Renal pelvis (tissue), 4 donors: ENCODE measurements around the gene HMOX2. TPM values are rescaled to one million over a fixed set of nuclear protein-coding genes. Genes with fewer than 3 reads are reported as not detected.

Source experiments
- DNase-seq: peaks from one replicate; pipeline ENCODE4 v3.0.0-alpha.2; 2013
- polyA plus RNA-seq, 3 donors: library from polyadenylated mRNA; unstranded; fragments of 120-200 nt; gene quantifications; one replicate each; pipeline ENCODE4 v1.2.1, GENCODE V29; 2013; ENCODE audit not compliant: insufficient read length in 3 of 3

Gene HMOX2
- polyA plus RNA-seq, 3 donors: 41.2 to 54.5 (median 47.8) TPM

GRCh38 chr16:4496305-4496704 is 20.1 kb downstream of the HMOX2 start:
- no peak for DNase-seq

GRCh38 chr16:4498546-4499195 is 22.5 kb downstream of the HMOX2 start:
- no peak for DNase-seq

- no peak for DNase-seq
These were observed 23.0 kb downstream of the HMOX2 start for GRCh38 chr16:4499196-4499555.

GRCh38 chr16:4500272-4500671 is 24.1 kb downstream of the HMOX2 start:
- DNase-seq: no peak

GRCh38 chr16:4501071-4501478 is 24.9 kb downstream of the HMOX2 start:
- DNase-seq: no peak

- no peak for DNase-seq
These were observed 29.4 kb downstream of the HMOX2 start for GRCh38 chr16:4505356-4506147.

GRCh38 chr16:4506450-4506849 is 30.3 kb downstream of the HMOX2 start:
- peak; percentile 66 for DNase-seq

- DNase-seq: no peak
These were observed 31.6 kb downstream of the HMOX2 start for GRCh38 chr16:4507588-4508345.

- DNase-seq: no peak
These were observed 32.6 kb downstream of the HMOX2 start for GRCh38 chr16:4508806-4509205.

- no peak for DNase-seq
These were observed 33.2 kb downstream of the HMOX2 start for GRCh38 chr16:4509420-4509819.

GRCh38 chr16:4510131-4510530 is 33.9 kb downstream of the HMOX2 start:
- DNase-seq: no peak

GRCh38 chr16:4510747-4511426 is 34.7 kb downstream of the HMOX2 start:
- DNase-seq: no peak

GRCh38 chr16:4511441-4512082 is 35.4 kb downstream of the HMOX2 start:
- DNase-seq: peak; percentile 47

- no peak for DNase-seq
These were observed 36.3 kb downstream of the HMOX2 start for GRCh38 chr16:4512473-4512872.

- no peak for DNase-seq
These were observed 37.1 kb downstream of the HMOX2 start for GRCh38 chr16:4513086-4513860.

GRCh38 chr16:4513881-4514280 is 37.7 kb downstream of the HMOX2 start:
- DNase-seq: no peak

- no peak for DNase-seq
These were observed 38.4 kb downstream of the HMOX2 start for GRCh38 chr16:4514606-4515005.

GRCh38 chr16:4515611-4516233 is 39.5 kb downstream of the HMOX2 start:
- DNase-seq: no peak

GRCh38 chr16:4517812-4518680 is 41.8 kb downstream of the HMOX2 start:
- DNase-seq: peak; percentile 45
